SHP77 treated with DMSO at 0.1 percent for 48 hours (cell line): ENCODE data around the gene TNS1.

Experiments used
- DNase-seq: peaks from one replicate; lab custom pipeline; 2025; lab: John Stamatoyannopoulos, UW

TNS1 gene

DNA sequence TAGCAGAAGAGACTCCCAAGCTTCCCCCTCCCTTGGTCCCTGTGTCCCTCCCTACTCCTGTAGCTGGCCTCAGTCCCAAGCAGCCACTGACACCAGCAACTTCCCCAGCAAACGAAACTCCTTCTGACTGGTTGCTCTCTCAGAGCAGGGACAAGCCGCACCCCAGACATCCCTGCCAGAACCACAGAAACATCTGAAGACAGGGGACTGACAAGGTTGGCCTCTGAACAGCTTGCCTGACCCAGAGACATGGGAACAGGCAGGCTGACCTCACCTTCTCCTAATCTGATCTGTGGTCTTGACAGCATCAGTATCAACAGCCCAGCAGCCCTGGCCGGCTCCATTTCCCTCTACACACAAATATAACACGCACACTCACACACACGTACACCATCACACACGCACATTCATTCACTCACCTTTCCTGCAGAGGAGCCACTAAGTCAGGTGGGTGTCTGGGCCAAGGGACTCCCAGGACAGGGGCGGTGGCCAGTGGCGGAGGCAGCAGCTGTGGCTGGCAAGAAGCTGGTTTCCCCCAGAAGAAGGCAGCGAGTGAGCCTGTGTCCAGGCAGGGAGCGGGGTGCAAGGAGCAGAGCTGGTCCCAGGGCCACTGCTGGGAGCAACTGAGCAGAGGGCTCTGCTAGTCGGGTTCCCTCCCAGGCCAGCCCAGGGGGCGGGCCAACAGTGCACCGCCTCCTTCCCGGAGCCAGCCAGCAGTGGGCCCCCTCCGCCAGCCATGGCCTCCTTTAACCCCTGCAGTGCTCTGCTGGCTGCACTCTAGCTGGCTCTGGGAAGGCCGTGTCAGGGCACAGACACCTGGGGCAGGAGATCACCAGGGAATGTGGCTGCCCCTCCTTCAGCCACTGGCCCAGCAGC lies 59.1 kb downstream of the TNS1 start:
- DNase-seq: no peak

DNA sequence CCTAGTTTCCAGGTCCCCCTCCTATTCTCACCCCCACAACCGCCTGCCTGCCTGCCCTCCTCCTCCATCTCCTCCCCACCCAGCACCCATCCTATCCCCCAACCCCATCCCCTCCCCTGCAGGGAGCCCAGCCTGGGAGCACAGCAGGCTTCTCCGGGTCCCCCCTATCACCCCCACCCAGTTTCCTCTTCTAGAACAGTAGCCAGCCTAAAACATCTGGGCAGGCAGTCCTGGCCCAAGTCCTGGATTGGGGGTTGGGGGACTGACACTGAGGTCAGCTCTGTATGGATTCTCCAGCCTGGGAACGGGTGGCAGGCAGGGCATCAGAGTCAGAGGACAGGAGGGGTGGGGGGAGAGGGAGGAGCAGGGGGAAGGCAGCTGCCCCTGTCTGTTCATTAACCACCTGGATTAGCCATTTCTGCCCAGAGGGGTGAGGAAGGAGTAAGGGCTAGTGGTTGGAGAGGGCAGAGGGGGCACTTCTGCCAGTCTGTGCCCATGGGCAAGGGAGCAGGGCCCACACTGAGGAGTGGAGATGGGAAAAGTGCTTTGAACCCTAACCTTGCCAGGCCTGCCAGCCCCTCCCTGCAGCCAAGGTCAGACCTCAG lies 60.0 kb downstream of the TNS1 start:
- DNase-seq: no peak

DNA sequence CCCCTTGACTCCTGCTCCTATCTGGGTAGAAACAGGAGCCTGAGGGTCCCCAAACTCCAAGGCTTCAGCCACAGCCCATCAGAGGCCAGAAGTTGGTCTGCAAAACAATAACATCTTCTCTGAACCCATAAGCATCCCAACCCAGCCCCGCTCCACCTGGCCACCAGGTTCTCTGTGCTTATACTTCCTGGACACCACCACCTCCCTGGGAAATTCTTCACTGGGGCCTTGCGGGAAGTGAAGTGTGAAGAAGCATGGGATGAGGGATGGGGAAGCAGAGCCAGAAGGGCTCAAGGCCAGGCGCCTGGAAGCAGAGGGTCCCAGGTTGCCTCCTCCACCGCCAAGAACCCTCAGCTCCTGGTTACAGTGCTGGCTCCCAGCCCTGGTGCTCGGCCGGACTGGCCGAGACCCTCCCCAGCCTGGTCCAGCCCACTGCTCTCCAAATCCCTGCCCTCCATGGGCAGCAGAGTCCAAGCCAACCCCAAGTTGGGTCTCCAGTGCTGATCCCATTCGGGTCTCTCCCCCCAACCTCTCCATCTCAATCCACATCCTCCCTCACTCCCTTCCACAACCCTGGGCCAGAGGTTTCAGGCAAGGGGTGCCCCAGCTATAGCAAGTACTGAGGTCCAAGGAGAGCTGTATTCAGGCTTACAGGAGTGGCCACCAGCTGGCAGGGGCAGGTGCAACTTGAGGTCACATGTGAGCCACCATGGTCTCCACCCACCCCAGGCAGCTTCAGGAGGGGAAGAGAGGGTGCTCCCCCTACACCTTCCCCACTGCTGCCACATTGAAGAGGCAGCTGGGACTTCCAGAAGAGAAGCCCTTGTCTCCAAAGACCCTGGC lies 60.7 kb downstream of the TNS1 start:
- DNase-seq: no peak

DNA sequence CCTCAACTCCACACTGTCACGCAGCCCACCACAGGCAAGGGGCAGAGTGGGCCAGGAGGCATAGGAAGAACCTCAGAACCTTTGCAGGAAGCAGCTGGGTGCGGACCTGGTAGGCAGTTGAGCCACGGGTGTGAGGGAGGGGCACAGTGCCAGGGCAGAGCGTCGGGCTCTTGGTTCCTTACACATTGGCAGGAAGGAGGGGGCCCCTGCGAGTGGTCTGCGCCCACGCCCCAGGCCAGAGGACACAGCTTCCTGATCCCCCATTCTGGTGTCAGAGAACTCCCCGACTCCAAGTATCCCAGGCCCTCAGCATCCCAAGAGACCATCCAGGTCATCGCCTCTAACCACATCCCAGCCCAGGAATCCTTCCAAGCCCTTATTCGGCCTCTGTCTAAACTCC lies 61.5 kb downstream of the TNS1 start:
- no peak for DNase-seq

DNA sequence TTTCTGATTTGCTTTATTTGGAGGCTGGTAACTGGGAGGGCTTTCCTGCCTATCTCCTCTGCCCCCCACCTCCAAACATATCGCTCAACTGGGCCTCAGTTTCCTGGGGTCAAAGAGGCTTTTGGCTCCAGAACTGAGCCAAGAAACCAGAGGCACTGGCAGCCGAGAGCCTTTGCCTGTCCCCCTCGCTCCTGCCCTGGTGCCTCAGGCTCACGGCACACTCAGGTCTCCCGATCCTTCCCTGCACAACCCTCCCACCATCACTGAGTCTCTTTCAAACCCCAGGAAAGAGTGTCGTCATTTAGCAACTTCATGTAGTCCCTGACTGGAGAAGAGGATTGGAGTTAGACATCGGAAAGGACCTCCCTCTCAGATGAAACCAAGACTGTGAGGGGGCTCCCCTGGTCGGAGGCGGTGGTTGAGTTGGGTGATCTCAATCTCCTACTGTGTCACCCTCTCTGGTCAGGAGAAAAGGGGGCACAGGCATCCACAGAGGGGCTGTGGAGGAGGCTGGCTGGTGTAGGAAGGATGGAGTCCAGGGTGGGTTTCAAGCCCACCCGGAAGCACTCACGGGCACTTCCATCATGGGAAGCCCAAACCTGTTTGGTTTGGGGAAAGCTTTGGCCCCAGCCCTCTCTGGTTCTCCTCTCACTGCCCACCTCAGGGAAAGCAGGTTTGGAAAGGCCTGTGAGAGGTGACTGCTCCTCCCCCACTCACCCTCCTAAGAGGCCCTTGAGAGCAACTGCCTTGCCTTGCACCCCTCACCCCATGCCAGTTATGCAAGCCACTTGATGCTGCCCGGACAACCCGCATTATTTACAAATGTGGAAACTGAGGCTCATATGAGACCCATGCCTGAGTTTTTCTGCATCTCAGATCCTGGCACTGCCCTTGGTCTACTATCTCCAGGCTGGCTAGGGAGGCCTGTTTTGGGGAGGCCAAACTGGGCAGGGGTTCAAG lies 62.3 kb downstream of the TNS1 start:
- no peak for DNase-seq

DNA sequence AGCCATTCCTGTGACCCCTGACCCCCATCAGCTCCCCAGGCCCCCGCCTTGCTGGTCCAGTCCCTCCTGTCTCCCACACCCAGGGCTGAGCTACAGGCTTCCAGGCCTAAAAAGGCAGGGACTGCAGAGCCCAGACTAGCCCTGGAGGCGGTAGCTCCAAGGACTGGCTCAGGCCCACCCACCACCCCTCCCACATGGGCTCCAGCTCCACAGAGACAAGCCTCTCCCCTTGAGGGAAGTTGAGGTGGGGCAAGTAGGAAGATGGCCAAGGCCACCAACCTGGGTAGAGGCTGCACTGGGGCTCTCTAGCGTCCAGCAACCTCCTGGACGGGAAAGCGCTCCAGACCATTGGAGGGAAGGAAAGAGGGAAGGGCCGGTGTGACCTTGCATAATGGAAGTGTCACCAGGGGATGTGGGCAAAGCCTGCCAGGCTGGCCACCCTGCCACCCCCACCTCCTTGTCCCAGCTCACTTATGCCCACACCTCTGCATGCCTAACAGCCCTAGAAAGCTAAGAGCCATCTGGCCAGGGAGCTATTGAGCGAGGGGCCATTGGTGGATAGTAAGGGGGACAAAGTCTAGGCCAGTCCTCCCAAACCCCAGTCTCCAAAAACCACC lies 63.1 kb downstream of the TNS1 start:
- DNase-seq: no peak

DNA sequence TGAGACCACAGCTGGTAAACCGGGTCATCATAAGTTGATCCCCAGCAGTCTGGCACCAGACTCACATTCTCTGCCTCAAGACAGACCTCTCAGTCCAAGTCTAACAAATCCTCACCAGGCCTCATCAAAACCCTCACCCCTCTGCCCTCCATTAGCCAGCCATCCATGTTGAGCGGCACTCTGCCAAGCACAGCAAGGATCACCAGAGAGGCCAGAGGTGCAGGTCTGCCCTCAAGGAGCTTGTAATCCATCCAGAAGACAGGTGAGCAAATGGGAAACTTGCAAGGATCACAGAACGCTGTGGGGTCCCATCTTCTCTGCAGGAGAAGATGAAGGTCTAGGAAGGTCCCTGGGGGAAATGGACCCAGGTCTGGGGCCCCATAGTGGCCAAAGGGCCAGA lies 63.6 kb downstream of the TNS1 start:
- no peak for DNase-seq

DNA sequence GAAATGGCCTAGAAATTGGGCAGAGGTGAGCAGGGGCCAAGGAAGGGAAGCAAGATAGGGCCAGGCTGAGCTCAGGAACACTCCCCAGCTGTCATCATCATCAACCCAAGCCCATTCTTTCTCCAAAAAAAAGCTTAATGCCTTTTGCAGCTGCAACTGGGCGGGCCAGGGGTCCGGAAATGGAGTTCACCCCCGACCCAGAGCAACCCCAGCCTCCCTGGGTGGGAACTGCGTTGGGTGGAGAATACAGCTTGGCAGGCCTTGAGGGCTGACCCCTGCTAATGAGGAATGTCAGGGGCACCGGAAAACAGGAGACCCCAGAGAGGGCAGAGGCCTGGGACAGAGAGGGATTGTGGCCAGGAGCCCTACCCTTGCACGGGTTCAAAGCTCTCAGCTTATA lies 64.8 kb downstream of the TNS1 start:
- DNase-seq: no peak

DNA sequence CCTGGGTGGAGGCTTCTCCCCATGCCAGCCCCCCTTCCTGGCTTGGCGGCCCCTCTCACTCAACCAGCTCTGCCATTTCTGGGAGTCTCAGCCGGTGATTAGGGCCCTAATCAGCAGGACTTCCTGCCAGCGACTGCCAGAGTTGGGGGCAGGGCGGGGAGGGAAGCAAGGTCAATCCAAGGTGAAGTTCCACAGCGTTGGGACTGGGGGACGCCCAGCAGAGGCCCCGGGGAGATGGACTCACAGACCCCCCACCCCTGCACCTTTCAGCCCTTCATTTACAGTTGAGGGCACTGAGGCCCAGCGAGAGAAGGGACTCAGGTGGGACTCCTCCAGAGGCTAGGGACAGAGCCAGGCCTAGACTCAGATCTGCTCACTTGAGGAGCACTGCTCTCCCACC lies 65.3 kb downstream of the TNS1 start:
- no peak for DNase-seq

DNA sequence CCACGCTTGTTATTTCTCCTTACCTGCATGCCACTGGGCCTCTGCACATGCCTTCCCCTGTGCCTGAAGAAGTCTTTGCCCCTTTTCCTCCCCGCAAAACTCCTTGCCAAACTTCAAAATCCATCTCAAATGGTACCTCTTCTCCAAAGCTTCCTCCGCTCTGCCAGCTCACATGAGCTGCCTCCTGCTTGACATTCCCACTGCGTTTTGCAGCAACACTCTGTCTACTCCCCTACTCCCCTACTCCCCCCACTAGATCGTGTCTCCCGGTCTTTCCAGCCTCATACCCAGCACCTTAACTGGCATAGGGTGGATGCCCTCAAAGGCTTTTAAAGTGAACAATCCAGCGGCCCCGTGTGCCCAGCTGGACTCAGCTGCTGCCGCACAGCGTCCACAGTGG lies 65.8 kb downstream of the TNS1 start:
- no peak for DNase-seq

DNA sequence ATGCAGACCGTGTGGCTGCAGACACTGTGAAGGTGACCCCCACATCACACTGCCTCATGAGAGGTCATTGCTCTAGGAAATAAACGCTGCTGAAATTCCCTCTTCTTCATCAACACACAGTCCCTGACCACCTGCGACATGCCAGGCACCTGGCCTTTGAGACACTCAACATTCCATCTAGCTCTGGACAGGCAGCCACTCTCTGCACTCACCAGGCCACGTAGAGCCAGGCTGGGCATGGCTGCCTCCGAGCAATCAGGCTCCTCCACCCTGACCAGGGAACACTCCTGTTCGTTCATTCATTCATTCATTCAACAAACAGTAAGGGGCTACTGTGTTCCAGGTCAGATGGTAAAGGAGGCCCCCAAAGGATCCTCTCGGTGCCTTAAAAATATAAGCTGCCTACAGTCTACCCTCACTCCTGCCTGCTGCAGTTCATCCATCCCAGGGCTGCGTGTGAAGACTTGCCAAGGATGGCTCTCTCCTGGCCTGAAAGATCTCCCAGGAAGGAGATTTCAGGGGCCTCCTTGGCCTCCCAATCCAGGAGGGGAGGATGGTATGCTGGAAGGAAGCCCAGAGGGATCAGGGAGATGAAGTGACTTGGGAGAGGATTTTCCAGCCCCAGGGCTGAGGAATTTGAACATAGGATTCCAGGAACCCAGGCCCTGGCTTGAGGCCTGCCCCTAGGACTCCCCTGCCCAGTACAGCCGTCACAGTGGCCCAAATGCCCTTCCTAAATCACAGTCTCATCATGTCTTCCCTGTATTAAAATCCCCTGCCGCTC lies 66.7 kb downstream of the TNS1 start:
- DNase-seq: no peak

DNA sequence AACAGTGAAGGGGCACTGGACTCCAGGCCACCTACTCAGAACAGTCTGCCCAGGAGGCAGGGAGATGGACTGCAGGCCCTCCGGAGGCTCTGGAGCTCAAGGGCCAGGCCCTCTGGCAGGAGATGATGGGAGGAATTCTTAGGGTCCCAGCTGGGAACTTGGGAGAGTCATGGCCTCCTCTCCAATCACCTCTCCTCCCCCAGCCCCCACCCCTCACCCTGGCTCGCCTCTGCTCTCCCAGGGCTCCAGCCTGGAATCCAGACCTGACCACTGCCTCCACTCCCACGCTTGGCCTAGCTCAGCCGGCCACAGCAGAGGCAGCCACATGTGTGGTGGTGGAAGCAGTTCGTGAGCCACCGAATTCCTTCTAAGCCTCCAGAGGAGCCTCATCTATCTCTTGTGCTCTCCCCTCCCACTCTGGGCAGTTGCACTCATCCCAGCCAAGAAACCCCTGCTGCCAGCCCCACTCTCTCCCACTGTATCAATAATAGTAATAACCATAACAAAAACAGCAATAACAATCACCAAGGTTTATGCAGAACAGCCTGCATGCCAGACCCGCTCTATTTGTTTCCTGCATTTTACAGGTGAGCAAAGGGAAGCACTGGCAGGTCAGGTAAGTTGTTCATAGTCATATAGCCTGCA lies 67.4 kb downstream of the TNS1 start:
- DNase-seq: no peak

DNA sequence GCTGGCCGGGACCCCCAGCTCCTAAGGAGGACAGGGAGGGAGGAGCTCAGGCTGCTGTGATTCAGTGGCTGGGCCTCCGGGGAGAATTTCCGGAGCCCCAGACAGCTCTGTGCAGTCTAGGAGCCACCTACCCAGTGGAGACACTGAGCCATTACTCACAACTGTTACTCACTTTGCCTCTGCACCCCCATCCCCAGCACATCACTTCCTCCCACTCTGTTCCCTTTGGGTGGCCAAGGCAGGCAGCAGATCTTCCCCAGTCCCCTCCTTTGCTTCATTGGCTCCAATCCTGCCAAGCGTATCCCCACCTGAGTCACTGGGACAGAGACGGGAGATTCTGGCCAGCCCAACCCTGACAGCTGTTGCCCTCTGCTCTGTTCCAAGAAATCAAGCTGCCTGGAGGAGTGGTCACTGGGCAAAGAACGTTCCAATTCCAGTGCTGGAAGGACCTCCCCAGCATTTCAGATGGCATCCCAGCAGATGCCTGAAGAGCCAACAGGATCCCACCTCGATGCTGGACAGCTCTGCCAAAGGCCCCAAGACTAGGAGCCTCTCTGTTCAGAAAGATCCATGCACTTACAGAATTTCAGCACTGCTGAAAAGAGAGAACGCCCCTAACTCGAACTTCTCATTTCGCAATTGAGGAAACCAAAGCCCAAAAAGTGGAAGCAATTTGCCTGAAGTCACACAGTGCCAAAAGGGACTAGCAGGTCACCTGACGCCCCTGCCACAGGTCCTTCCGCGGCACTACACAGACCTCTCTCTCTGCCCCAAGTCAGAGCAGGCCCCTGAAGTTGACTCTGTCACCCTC lies 68.3 kb downstream of the TNS1 start:
- no peak for DNase-seq

DNA sequence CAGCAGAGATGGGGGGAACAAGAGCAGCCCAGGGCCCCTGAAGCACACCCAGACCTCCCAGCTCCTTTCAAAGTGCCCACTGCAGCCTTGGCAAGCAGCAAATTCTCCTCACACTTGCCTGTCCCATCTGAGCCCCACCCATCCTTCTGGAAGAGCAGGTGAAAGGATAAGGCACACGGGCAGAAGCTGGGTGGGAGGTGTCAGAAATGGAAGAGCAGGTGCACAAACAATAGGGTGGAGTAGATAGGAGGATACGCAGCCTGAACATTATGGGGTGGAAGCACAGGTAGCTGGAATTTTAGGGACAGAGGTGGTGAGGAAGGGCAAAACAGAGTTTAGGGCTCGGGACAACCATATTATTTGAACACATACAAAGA lies 69.2 kb downstream of the TNS1 start:
- DNase-seq: no peak

DNA sequence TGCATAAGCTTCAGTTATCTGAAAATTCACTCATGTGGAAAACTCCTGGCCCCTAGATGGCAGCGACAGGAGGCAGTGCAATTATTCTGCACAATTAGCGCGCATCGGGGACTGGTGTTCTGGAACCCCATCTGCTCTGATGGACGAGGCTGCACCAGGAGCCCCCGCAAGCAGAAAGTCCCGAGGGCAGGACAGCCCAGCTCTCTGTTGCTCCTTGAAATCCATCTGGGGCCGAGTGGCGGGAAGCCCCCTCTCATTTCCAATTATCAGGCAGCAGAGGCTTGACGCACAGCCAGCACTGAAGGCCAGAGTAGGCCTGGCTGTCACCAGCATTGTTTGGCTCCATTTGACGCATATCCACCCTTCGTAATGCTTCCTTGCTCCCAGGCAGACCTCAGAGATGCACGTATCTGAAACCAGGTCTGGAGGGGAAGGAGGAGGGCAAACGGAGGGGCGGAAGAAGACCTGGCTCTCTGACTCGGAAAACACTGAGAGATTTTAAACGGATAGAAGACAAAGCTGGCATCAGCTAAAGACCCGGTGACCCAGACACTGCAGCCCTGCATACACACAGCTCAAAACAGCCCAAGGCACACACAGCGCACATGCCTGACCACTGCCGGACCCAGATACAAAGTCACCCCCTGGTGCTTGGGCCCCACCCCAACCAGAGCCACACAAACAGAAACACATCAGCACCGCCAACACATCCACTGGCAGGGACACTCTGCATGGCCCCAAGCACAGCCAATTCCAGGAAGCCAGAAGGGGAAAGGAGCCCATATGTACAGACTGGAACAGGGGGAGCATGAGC lies 69.8 kb downstream of the TNS1 start:
- DNase-seq: no peak

DNA sequence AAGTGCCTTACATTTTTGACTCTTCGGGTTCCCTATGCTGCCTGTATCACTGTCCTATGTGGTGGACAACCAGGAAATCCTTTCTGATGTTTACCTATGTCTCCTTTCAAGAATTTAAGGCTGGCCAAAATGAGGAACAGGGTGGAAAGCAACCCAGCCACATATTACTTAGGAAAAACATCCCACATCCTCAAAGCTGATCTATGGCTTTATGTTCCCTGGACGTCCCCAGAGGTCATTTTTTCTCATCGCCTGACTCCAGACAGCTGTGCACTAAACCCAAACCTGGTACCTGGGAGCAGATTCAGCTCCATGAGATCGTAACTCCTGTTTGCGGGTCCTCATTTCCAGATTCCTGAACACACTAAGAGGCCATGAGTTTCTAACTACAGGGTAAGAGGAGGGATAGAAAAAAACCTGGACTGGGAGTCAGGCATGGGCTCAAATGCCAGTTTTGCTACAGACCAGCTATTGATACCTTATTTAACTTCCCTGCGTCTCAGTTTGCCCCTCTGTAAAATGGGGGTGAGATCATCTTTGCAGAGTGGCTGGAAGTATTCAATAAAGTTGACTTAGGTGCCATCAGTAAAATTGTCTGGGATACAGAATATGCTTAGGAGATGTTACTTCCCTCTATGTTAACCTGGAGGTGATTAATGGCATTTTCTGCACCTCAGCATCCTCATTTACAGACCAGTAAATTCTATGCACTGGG lies 70.8 kb downstream of the TNS1 start:
- DNase-seq: no peak

DNA sequence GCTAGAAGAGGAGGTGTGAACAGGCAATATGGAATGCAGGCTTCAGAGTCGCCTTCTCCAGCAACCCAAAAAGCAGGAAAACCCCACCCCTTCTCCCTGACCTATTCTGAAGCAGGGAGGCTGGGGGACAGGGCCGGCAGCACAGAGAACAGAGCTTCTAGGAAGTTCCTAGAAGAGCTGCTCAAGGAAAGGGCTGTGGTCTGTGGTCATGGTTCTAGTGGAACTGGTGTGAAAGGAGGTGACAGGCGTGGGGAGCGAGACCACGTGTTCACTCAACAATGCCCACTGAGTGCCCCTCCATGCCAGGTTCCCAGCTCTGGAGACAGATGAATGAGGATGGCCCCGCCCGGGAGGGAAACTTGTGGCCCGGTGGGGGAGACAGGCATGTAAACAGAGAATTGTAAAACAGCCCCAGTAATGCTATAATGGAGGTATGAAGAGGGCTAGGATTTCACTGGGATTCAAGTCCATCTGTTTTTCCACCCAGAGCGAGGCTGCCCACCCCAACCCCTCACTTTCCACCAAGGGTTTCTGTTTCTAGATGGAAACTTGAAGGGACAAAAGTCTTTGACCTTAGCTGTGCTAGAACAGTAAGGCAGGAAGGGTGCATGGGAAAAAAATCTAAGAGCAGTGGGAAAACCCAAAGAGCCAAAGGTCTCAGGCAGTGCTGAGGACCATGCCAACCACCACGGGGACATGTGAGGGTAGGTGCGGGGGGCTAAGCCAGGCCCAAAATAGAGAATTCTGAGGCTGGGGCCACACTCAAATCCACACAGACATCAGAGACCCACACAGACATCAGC lies 71.8 kb downstream of the TNS1 start:
- no peak for DNase-seq
